WTC11 (cell line): ENCODE results near the gene AIG1. TPM values are rescaled to one million over a fixed set of nuclear protein-coding genes. Genes with fewer than 3 reads are reported as not detected.

Experiments used
- ATAC-seq: fragments of 200-7000 bp; cut with Tn5 transposase; 2 replicates; pipeline ENCODE4 v1.10.0; 2021; ENCODE audit warnings: mild to moderate bottlenecking, moderate library complexity
- CTCF ChIA-PET: fragments of 300-600 bp; sonication (Branson Sonifier 250); formaldehyde crosslinking; loops from one replicate; lab custom pipeline; 2021; ENCODE audit warnings: antibody characterized with exemption; lab: Charles Lee
- POLR2A ChIA-PET: fragments of 350-600 bp; sonication (Branson Sonifier 250); formaldehyde crosslinking; loops from one replicate; lab custom pipeline; 2021; ENCODE audit warnings: antibody characterized with exemption; lab: Charles Lee
- DNase-seq: peaks from one replicate; pipeline ENCODE4 v3.0.0; 2021; ENCODE audit warnings: low spot score
- H3K27ac Mint-ChIP-seq: 2 replicates; pipeline ENCODE4 v1.8.0; 2021; ENCODE audit warnings: mixed read lengths
- H3K27me3 Mint-ChIP-seq: 2 replicates; pipeline ENCODE4 v1.8.0; 2021; ENCODE audit warnings: low read depth, mild to moderate bottlenecking, moderate library complexity, mixed read lengths
- H3K36me3 Mint-ChIP-seq: 2 replicates; pipeline ENCODE4 v1.8.0; 2021; ENCODE audit warnings: mixed read lengths
- H3K4me1 Mint-ChIP-seq: 2 replicates; pipeline ENCODE4 v1.8.0; 2022; ENCODE audit warnings: mixed read lengths
- H3K4me3 Mint-ChIP-seq: 2 replicates; pipeline ENCODE4 v1.8.0; 2021; ENCODE audit warnings: mild to moderate bottlenecking, moderate library complexity, mixed read lengths
- H3K9me3 Mint-ChIP-seq: 2 replicates; pipeline ENCODE4 v1.8.0; 2021; ENCODE audit warnings: mixed read lengths
- AR ChIP-seq: fragments of 250-450 bp; sonication (Bioruptor Pico); IDR thresholded peaks from 2 replicates; pipeline ENCODE4 v1.9.0; 2021; ENCODE audit warnings: mild to moderate bottlenecking
- ATF1 ChIP-seq: sonication (generic); formaldehyde crosslinking; IDR thresholded peaks from 2 replicates; pipeline ENCODE4 v1.8.1; 2023; ENCODE audit warnings: mild to moderate bottlenecking, moderate library complexity, missing genetic modification reagents
- ATF3 ChIP-seq: sonication (generic); formaldehyde crosslinking; conservative IDR thresholded peaks from 2 replicates; pipeline ENCODE4 v1.8.1; 2022; ENCODE audit warnings: mild to moderate bottlenecking, missing genetic modification reagents
- ATF6 ChIP-seq: sonication (generic); formaldehyde crosslinking; IDR thresholded peaks from 2 replicates; pipeline ENCODE4 v1.8.1; 2023; ENCODE audit warnings: mild to moderate bottlenecking, missing genetic modification reagents
- ELF4 ChIP-seq: sonication (generic); formaldehyde crosslinking; IDR thresholded peaks from 2 replicates; pipeline ENCODE4 v1.8.1; 2022; ENCODE audit warnings: low read depth, mild to moderate bottlenecking, moderate library complexity, missing genetic modification reagents
- ESRRA ChIP-seq: sonication (generic); formaldehyde crosslinking; IDR thresholded peaks from 2 replicates; pipeline ENCODE4 v1.8.1; 2022; ENCODE audit warnings: mild to moderate bottlenecking, missing genetic modification reagents, borderline replicate concordance
- FOXK1 ChIP-seq: sonication (generic); formaldehyde crosslinking; IDR thresholded peaks from 2 replicates; pipeline ENCODE4 v1.8.0; 2022; ENCODE audit warnings: mild to moderate bottlenecking, moderate library complexity, missing genetic modification reagents
- GTF2I ChIP-seq: fragments of 250-450 bp; sonication (Bioruptor Pico); conservative IDR thresholded peaks from 2 replicates; pipeline ENCODE4 v1.4.0; 2021; ENCODE audit warnings: mild to moderate bottlenecking
- IRF2 ChIP-seq: sonication (generic); formaldehyde crosslinking; IDR thresholded peaks from 2 replicates; pipeline ENCODE4 v1.8.0; 2022; ENCODE audit warnings: low read depth, missing genetic modification reagents, borderline replicate concordance
- NFE2L1 ChIP-seq: sonication (generic); formaldehyde crosslinking; IDR thresholded peaks from 2 replicates; pipeline ENCODE4 v1.8.1; 2023; ENCODE audit warnings: missing genetic modification reagents
- NFYB ChIP-seq: sonication (generic); formaldehyde crosslinking; conservative IDR thresholded peaks from 2 replicates; pipeline ENCODE4 v1.8.0; 2022; ENCODE audit warnings: low read depth, missing genetic modification reagents
- SP1 ChIP-seq: sonication (generic); formaldehyde crosslinking; conservative IDR thresholded peaks from 2 replicates; pipeline ENCODE4 v1.8.1; 2022; ENCODE audit warnings: missing genetic modification reagents
- STAT6 ChIP-seq: sonication (generic); formaldehyde crosslinking; conservative IDR thresholded peaks from 2 replicates; pipeline ENCODE4 v1.8.1; 2023; ENCODE audit warnings: mild to moderate bottlenecking, low read depth, missing genetic modification reagents, moderate library complexity
- USF1 ChIP-seq: sonication (generic); formaldehyde crosslinking; IDR thresholded peaks from 2 replicates; pipeline ENCODE4 v1.8.0; 2022; ENCODE audit warnings: mild to moderate bottlenecking, missing genetic modification reagents
- USF2 ChIP-seq: sonication (generic); formaldehyde crosslinking; IDR thresholded peaks from 2 replicates; pipeline ENCODE4 v1.8.1; 2023; ENCODE audit warnings: mild to moderate bottlenecking, missing genetic modification reagents, moderate library complexity
- ZBTB21 ChIP-seq: sonication (generic); formaldehyde crosslinking; IDR thresholded peaks from 2 replicates; pipeline ENCODE4 v1.8.1; 2023; ENCODE audit warnings: mild to moderate bottlenecking, missing genetic modification reagents, borderline replicate concordance
- ZBTB43 ChIP-seq: sonication (generic); formaldehyde crosslinking; IDR thresholded peaks from 2 replicates; pipeline ENCODE4 v1.8.1; 2023; ENCODE audit warnings: mild to moderate bottlenecking, missing genetic modification reagents
- ZMAT4 ChIP-seq: fragments of 250-450 bp; sonication (Bioruptor Pico); IDR thresholded peaks from 2 replicates; pipeline ENCODE4 v1.9.0; 2021; ENCODE audit warnings: mild to moderate bottlenecking
- ZNF317 ChIP-seq: sonication (generic); formaldehyde crosslinking; IDR thresholded peaks from 2 replicates; pipeline ENCODE4 v1.8.1; 2023; ENCODE audit warnings: low read depth, mild to moderate bottlenecking, moderate library complexity, missing genetic modification reagents, borderline replicate concordance
- ZNF671 ChIP-seq: fragments of 250-450 bp; sonication (Bioruptor Pico); IDR thresholded peaks from 2 replicates; pipeline ENCODE4 v1.8.0; 2021; ENCODE audit warnings: mild to moderate bottlenecking
- total RNA-seq: library from RNA; stranded (reverse); gene quantifications from 3 replicates; pipeline ENCODE4 v1.2.3, GENCODE V29; 2021

AIG1 gene
- total RNA-seq, 1 experiment from 2014 or later = 38.8 TPM

- TF ChIP-seq FOXK1 (CRISPR knock-in tag) (no peak), ZNF317 (no peak), ATF3 (no peak), AR (CRISPR knock-in tag) (no peak), USF2 (CRISPR knock-in tag) (no peak), ESRRA (CRISPR knock-in tag) (no peak), GTF2I (CRISPR knock-in tag) (no peak), STAT6 (CRISPR knock-in tag) (no peak)
Observed at GRCh38 chr6:143179901-143180612, 119.4 kb downstream of the AIG1 start (continued).

GRCh38 chr6:143180826-143181225, 120.1 kb downstream of the AIG1 start:
- Mint-ChIP-seq H3K9me3 (peaks cover 6% of the 10 kb centered on the region), H3K4me1 (peaks cover 8% of the 10 kb centered on the region), H3K27ac (no peak overlapping the region), H3K36me3 (peaks cover 5% of the 10 kb centered on the region), H3K27me3 (no peaks in the 10 kb centered on the region), H3K4me3 (no peak overlapping the region)
- no peak for DNase-seq
- CTCF ChIA-PET = no interaction called here
- no peak for TF ChIP-seq ZBTB21 (CRISPR knock-in tag)
- POLR2A ChIA-PET = no interaction called here
- ATAC-seq = no peak

- Mint-ChIP-seq H3K27ac (no peak overlapping the region), H3K9me3 (no peaks in the 10 kb centered on the region), H3K27me3 (no peaks in the 10 kb centered on the region), H3K4me1 (peaks cover 8% of the 10 kb centered on the region), H3K4me3 (no peak overlapping the region), H3K36me3 (no peaks in the 10 kb centered on the region; the same call in 1 of the 2 replicates)
- DNase-seq (no peak), ATAC-seq (no peak)
- ChIA-PET CTCF (no interaction called here), POLR2A (interaction anchor here (0.7 kb wide), 1 partner anchor 84 kb away, joined by 6 read pairs; no protein-coding TSS in a partner anchor)
- TF ChIP-seq IRF2 (CRISPR knock-in tag) = no peak
- TF ChIP-seq USF1 (CRISPR knock-in tag) = no peak
- no peak for TF ChIP-seq ATF1
- no peak for TF ChIP-seq ZMAT4 (CRISPR knock-in tag)
- TF ChIP-seq ZNF671 = no peak
- no peak for TF ChIP-seq NFE2L1 (CRISPR knock-in tag)
- no peak for TF ChIP-seq NFYB (CRISPR knock-in tag)
- no peak for TF ChIP-seq ATF6 (CRISPR knock-in tag)
- TF ChIP-seq ELF4 (CRISPR knock-in tag) = no peak
- TF ChIP-seq SP1 (CRISPR knock-in tag) = no peak
- no peak for TF ChIP-seq ZBTB43 (CRISPR knock-in tag)
Observed at GRCh38 chr6:143183666-143184065, 123.0 kb downstream of the AIG1 start.
